ENCODE data around the gene NF2.

- TF ChIP-seq, protein P1, sequence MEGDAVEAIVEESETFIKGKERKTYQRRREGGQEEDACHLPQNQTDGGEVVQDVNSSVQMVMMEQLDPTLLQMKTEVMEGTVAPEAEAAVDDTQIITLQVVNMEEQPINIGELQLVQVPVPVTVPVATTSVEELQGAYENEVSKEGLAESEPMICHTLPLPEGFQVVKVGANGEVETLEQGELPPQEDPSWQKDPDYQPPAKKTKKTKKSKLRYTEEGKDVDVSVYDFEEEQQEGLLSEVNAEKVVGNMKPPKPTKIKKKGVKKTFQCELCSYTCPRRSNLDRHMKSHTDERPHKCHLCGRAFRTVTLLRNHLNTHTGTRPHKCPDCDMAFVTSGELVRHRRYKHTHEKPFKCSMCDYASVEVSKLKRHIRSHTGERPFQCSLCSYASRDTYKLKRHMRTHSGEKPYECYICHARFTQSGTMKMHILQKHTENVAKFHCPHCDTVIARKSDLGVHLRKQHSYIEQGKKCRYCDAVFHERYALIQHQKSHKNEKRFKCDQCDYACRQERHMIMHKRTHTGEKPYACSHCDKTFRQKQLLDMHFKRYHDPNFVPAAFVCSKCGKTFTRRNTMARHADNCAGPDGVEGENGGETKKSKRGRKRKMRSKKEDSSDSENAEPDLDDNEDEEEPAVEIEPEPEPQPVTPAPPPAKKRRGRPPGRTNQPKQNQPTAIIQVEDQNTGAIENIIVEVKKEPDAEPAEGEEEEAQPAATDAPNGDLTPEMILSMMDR (IDR thresholded peaks at IDR 0.05): no peak
- no peak for TF ChIP-seq POLR2A (IDR thresholded peaks at IDR 0.05)
Measured at GRCh38 chr22:29716814-29717545, 113.5 kb downstream of the NF2 start.
